Measurements from ENCODE around the gene NTSR1.

Gene NTSR1

DNA sequence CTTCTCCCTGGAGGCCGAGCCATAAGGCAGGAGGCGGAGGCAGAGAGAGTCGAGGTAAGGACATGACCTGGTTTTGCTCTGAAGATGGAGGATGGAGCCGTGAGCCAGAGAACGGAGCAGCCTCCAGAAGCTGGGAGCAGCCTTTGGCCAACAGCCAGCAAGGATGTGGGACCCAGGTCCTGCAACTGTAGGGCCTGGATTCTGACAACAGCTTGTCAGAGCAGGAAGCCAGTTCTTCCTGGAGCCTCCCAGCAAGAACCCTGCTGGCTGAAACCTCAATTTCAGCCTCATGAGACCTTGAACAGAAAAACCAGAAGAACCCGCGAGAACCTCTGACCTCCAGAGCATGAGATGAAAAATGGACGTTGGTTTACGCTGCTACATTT lies 74.2 kb downstream of the NTSR1 start:
- DNase-seq (ENCODE audit: low read depth in 4 of 4, low spot score in 1 of 4) = no peak

DNA sequence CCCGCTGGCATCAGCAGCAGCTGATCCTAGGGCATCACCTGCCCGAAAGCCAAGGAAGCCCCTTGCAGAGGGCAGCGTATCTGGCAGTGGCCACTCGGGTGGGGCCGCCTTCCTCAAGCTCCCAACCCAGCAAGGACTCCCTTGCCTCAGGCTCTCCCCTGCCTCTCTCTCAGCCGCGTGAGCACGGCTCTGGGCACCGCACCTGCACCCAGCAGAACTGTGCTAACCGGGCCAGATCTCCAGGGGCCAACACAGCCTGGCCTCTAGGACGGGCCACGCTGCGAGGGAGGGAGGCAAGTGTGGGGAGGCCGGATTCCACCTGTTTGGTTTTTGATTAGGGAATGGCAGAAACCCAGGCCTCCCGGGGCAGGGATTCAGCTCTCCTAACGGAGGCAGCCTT lies 75.9 kb downstream of the NTSR1 start:
- DNase-seq (ENCODE audit: low read depth in 4 of 4, low spot score in 1 of 4) = no peak

DNA sequence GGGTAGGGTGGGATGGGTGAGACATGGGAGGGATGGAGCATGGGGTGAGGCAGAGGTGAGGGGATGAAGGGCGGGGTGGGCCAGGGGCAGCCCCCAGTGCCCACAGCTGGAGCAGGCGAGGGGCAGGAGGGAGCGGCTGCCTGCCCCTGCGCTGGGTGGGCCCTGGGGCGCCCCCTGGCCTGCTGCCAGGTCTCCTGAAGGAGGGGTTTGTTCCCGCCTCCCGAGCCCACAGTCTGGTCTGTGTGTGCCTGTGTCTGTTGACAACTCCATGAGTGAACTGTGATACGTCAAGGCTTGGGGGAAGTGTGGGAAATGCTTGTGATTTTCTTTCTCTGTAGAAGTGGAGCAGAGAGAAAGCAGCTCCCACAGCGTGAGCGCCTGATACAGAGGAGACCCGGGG lies 76.8 kb downstream of the NTSR1 start:
- no peak for DNase-seq (ENCODE audit: low read depth in 4 of 4, low spot score in 1 of 4)

DNA sequence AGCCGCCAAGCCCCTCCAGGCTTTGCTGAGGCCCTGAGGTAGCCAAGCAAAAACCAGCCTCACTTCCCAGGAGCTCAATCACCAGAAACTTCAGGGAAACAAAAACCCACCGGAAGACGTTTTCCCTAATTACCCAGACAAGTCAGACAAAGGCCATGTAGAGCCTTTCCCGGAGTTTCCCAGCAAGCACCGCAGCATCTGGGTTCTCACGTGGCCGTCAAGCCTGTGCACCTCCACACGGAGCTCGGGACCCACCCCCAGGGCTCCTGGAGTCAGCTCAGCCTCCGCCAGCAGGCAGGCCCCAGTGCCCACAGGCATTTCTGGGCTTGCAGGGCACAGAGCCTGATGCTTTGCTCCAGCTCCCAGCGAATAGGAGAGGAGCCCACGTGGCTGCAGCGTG lies 77.5 kb downstream of the NTSR1 start:
- DNase-seq (ENCODE audit: low read depth in 4 of 4, low spot score in 1 of 4) = no peak

DNA sequence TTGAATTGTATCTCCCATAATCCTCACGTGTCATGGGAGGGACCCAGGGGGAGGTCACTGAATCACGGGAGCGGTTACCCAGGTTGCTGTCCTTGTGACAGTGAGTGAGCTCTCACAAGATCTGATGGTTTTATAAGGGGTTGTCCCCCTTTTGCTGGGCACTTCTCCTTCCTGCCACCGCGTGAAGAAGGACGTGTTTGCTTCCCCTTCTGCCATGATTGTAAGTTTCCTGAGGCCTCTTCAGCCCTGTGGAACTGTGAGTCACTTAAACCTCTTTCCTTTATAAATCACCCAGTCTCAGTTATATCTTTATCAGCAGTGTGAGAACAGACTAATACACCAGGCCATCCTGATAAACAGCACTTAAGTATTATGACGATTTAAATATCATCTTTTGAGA lies 78.7 kb downstream of the NTSR1 start:
- DNase-seq (ENCODE audit: low read depth in 4 of 4, low spot score in 1 of 4) = no peak

DNA sequence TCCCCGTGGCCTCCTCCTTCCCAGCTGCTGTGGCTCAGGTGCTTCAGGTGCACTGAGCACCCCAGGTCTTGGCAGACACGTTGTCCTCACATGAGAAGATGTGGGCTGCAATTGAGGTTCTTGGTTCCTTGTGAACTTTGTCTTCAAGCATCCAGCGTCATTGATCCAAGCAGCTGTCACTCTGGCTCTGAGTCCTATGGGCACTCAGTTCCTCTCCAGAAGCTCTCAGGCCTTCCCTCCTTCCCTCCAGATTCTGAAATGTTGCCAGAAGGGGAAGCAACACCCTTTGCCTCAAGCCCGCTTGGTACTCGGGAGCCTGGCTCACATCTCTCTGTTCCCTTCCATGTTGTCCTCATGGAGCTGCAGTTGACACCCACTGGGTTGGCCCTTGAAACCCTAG lies 79.2 kb downstream of the NTSR1 start:
- DNase-seq (ENCODE audit: low read depth in 4 of 4, low spot score in 1 of 4) = no peak

DNA sequence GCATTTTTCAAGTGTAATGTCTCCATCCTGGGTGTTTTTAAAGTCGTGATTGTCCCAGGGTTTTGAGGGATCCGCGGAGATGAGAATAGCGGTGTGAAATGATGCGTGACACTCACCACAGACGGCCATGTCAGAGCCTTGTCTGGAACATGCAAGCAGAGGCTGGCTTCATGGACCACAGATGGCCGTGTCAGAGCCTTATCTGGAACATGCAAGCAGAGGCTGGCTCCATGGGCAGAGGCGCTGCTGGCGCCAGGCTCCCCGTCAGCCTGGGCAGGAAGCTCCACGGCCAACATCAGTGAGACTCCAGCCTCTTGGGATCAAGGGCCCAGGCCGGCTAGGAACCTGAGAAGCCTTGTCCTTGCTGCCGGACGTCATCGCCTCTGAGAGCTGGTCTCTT lies 80.0 kb downstream of the NTSR1 start:
- DNase-seq (ENCODE audit: low read depth in 4 of 4, low spot score in 1 of 4) = no peak

DNA sequence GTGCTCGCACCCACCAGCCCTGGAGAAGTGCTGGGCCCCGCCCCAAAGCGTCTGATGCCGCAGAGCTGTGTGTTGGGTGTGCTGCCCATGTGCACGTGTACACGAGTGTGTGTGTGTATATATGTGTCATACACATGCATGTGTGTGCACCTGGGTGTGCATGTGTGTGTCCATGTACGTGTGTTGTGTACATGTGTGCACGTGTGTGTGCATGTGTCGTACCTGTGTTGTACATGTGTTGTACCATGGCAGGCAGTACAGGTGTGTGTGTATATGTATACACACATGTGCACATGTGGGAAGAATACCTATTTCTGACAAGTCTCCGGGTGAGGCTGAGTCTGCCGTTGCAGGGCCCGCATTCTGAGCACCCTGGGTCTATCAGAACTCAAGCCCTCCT lies 81.4 kb downstream of the NTSR1 start:
- DNase-seq (ENCODE audit: low read depth in 4 of 4, low spot score in 1 of 4) = no peak

DNA sequence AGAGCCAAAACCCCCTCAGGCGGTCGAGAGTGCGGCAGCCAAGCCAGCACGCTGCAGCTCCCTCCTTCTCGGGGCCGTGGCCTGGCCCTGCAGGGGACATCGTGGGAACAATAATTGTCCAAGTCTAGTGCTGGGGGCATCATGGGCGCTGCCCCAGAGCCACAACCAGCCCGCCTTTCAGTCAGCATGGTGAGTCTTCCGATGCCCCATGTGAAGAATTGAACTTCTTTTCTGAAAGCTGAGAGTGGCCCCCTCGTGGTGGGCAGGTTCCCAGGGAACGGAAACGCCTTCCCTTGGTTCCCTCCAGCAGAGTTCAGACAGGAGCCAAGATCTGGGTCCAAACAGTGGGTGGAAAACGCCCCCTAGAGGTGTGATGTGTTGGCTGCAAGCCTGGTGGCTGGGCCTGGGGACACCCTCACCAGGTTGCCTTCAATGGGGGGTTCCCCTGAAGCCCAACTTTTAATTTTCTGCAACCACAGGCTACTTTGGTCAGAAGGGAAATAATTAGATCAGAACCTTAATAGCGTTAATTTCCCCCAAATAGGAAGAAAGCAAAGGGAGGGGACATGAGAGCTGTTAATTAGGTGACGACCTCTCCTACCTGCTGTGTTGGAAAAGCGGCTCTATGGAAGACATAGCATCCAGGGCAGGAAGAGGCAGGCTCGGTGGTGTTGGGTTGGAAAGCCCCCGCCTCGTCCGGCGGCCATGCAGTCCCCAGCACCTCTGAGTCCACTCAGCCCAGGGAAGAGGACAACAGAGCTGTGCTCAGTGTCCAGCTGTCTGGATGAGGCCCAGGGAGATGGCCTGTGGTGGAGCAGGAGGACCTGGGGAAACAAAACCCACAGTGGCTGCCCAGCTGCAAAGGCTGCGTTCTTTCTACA lies 82.9 kb downstream of the NTSR1 start:
- peak; percentile 35 to 68 (median 55) for DNase-seq (ENCODE audit: low read depth in 4 of 4, low spot score in 1 of 4)

DNA sequence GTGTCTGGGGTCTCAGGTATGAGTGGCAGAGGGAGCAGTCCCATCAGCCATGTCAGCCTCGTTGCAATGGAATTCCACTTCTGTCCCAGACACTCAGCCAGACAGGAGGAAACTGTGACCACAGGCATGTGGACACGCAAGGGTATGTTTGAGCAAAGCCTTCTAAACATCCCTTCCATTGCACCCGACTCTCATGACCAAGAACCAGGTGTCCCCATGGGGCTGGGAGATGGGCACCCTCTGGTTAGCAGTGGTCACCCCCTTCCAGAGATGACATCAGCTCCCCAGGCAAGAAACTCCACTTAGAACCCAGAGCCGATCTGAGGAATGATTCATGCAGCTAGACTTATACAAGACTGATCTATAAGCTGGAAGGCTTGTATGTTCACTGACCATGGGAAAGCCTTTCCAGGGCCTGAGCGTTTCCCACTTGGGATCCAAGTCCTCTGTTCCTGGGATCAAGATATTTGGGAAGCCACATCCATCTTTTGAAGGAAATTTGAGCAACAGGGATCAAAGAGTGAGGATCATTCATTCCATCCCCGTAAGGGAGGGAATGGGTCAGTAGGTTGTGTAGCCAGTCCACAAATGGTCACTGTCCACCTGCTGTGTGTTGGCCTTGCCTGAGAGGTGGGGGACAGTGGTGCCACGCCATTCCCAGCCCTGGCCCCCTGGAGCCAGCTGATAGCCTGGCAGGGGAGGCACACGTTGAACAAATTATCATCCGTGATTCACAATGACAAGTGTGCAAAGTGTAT lies 83.7 kb downstream of the NTSR1 start:
- DNase-seq (ENCODE audit: low read depth in 4 of 4, low spot score in 1 of 4) = no peak

DNA sequence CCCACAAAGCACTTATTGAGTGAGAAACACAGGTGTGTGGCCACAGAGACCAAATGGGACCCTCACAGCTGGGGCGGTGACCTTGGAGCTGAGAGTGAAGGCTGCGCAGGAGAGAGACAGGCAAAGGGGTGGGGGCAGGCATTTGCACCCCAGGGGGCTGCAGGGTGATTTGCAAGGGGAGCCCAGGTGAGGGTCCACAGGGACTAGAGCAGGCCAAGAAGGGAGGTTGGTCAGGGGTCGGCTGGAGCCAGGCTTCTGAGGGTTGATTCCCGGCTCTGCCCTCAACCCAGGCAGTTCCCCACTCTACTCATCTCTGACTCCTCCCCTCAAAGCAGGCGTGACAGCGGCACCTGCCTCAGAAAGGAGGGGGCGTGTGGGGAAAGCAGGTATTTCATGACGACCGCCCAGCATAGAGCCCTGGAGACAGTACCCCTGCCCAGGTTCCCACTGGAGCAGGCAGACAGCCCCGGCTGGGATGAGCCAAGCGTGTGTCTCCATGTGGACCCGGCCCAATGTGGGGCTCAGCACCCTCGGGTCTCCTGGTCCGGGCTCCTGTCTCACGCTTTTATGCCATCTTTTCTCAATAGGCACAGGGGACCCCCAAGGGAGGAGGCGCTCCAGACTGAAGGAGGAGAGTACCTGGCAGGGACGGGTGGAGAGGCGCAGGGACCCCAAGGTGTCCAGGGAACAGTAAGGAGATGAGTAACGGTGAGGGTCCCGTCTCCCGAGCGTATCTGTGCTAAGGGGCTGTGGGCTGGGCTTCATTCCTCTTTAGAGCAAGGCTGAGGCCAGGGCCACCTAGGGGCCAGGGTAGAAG lies 84.5 kb downstream of the NTSR1 start:
- DNase-seq (ENCODE audit: low read depth in 4 of 4, low spot score in 1 of 4) = no peak

DNA sequence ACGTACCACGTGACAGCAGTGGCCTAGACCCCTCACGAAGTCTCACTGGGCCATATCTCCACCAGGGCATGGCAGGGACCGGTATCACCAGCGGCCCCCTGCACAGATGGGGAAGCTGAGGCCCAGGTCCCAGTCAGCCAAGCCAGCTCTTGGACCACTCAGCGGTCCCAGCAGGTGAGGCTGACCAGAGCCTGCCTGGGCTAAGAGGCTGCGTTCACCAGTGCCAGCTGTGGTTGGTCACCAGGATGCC lies 85.0 kb downstream of the NTSR1 start:
- no peak for DNase-seq (ENCODE audit: low read depth in 4 of 4, low spot score in 1 of 4)

DNA sequence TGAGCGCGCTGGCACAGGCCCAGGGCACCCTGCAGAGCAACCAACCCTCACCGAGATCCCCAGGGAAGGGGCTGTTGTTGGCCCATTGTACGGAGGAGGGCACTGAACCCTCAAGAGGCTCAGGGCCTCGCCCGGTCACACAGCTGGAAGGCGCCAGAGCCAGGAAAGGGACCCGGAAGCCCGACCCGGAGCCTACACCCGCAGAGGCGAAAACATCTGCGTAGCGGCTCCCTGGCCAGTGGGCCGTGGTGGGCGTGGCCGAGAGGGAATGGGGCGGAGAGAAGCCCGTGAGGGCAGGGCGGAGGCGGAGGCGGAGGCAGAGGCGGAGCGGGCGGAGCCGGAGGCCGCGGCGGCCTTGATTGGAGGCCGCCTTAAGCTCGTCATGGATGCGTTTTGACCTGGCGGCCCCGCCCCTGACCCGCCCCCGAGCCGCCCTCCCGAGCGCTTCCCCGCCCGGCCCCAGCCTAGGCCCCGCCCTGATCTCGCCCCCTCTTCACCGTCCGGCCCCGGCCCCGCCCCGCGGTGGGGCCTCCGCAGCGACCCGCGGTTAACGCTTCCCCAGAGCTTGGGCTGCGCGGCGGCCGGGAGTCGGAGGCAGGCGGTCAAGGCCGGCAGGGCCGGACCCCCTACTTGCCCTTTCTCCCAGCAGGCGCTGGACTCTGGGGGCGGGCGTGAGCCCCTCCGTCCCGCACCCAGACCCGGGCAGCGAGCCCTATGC lies 85.5 kb downstream of the NTSR1 start:
- DNase-seq (ENCODE audit: low read depth in 4 of 4, low spot score in 1 of 4) = peak; percentile 83 to 89 (median 88)

DNA sequence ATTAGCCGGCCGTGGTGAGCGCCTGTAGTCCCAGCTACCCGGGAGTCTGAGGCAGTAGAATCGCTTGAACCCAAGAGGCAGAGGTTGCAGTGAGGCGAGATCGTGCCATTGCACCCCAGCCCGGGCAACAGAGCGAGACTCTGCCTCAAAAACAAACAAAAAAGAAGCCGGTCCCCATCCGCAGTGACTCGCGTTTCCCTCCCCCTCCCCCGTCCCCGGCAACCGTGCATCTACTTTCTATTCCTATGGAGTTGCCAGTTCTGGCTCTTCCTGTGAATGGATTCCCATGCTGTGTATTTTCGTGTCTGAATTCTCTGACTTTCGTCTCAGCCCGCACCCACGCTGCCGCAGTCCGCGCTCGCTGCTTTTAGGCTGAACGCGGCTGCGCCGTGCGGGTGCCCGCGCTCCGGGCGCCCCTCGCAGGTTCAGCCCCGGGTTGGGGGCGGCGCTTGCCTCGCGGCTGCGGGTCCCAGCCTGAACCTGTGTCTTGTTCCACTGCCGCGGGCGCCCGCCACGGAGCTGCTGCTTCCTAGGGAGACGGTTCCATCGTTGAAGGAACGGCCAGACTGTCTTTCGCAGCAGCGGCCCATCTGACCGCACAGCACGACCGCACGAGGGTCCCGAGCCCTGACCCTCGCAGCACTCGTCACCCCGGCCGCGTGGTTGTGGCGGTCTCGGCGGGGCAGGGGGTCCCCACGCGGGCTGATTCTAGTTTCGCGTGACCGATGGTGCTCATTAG lies 86.6 kb downstream of the NTSR1 start:
- peak in 2 of 4 experiments; percentile 62 to 63 for DNase-seq (ENCODE audit: low read depth in 4 of 4, low spot score in 1 of 4)

DNA sequence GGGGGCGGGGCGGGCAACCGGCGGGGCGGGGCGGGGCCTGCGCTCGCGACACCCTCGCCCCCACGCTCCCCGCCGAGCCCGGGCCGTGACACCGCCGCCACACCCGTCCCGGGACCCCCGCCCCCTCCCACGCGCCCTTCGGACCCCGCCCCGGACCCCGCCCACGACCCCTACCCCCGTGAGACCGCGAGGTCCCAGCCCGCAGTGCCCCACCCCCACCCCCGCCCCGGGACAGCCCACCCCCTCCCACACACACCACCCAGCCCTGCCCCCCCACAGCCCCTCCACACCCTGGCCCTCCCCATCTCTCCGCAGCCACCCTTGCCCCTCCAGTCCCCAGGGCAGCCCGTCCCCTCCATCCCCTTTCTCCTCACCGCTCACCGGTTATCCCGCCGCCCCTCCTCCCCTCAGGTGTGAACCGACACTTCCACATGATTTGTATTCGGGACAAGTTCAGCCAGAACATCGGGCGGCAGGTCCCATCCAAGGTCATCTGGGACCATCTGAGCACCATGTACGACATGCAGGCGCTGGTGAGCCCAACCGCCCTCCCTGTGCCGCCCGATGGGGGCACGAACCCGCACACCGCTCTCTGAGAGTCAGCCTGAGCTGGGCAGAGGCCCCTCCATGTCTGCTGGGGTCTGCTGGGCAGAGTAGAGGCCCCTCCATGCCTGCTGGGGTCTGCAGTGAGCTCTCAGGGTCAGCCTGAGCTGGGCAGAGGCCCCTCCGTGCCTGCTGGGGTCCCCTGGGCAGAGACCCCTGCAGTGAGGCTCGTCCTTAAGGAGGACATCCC lies 88.3 kb downstream of the NTSR1 start:
- no peak for DNase-seq (ENCODE audit: low read depth in 4 of 4, low spot score in 1 of 4)

DNA sequence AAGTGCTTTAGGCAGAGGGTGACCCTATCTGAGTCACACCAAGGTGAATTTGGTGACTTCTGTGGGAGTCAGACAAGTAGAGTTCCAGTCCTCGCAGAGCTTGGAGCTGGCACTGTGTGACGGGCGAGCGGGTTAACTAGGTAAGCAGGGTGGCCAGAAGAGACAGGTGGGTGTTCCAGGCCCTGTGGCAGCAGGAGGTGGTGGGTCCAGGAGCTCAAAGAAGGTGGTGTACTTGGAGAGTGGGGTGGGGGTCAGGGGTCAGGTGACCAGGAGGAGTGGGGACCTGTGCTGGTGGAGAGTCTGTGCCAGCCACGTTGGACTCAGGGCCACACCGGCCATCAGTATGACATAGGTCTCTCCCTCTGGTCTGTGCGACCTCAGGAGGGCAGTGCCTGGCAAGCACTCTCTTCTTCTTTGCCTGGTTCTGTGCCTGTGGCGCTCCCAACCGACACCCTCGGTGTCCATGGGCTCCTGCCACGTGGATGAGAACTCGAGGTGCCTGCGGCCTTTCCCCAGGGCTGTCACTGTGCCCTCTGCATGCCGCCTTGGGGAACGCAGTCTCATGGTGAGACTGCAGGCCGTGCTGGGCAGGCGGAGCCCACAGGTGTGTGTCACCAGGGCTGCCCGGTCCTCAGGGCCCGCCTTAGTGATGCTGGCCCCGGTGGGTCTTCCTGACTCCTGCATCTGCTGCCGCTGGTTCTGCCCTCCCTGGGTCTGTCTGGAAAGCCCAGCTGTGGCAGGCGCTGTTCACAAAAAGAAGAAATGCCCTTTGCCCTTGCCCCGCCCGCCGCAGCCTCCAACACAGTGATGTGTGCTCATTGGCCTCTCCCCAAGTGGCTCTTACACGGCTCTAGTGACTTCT lies 89.3 kb downstream of the NTSR1 start:
- DNase-seq (ENCODE audit: low read depth in 4 of 4, low spot score in 1 of 4) = no peak

DNA sequence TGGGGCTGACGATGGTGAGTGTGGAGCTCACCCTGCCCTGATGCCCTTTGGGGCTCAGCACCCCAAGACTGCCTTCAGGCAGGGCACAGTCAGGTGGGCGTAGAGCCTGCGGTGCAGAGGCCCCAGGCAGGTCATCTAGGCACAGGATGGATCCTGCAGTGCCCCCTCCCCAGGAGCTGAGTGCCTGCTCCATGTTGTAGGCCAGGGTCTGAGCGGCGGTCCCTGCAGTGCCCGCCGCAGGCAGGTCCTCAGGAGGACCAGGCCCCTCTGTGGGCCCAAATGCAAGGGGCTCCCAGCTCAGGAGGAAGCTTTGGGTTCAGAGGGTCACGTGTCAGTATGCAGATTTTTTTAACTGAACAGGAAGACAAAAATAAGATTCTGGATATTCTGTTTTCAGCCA lies 90.4 kb downstream of the NTSR1 start:
- DNase-seq (ENCODE audit: low read depth in 4 of 4, low spot score in 1 of 4) = no peak

DNA sequence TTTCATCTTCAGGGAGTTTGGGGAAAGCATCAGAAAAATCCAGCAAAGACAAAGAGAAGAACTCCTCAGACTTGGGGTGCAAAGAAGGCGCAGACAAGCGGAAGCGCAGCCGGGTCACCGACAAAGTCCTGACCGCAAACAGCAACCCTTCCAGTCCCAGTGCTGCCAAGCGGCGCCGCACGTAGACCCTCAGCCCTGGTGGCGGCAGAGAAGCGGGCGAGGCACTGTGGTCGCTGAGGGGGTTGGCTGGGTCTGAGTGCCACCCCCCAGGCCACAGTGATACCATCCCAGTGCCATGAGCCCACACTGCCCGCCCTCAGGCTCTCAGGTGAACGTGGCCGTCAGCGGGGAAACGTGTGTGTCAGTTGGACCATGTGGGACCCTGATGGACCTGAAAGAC lies 90.8 kb downstream of the NTSR1 start:
- no peak for DNase-seq (ENCODE audit: low read depth in 4 of 4, low spot score in 1 of 4)

DNA sequence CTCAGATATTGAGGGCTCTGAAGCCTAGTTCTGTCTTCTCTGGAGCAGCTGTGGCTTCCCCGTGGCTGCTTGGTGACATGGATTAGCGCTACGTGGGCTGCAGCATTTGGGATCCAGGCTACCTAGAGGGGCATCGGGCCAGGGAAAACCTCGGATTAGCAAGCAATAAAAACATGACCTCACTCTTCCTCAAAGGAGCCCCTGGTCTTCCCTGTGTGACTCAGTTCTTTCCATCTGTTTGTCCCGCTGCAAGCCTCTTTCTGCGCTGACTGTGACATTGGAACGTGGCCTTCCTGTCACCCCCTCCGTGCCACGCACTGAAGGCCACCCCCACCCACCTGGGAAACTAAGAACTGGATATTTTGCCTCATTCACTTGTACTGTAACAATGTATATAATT lies 91.2 kb downstream of the NTSR1 start:
- no peak for DNase-seq (ENCODE audit: low read depth in 4 of 4, low spot score in 1 of 4)

Measured in stimulated activated CD4-positive, alpha-beta T cell treated with anti-CD3 and anti-CD28 coated beads, Interleukin-1b, Interleukin-23, amount 100 ng/mL, for 24 hours (primary cell).